Measurements from ENCODE around the gene NOL4L.

Gene NOL4L

GRCh38 chr20:32614303-32614702, 29.2 kb upstream of the NOL4L start:
- H3K4me3 ChIP-seq (ENCODE audit: low read depth, low read length), result no peak overlapping the region

GRCh38 chr20:32613192-32614053, 28.3 kb upstream of the NOL4L start:
- no peak overlapping the region for H3K4me3 ChIP-seq (ENCODE audit: low read depth, low read length)

GRCh38 chr20:32612351-32613191, 27.4 kb upstream of the NOL4L start:
- H3K4me3 ChIP-seq (ENCODE audit: low read depth, low read length), result no peak overlapping the region

- H3K4me3 ChIP-seq (ENCODE audit: low read depth, low read length), result no peak overlapping the region
Measured at GRCh38 chr20:32611868-32612267, 26.7 kb upstream of the NOL4L start.

- H3K4me3 ChIP-seq (ENCODE audit: low read depth, low read length), result no peak overlapping the region
Measured at GRCh38 chr20:32611286-32611685, 26.2 kb upstream of the NOL4L start.

- H3K4me3 ChIP-seq (ENCODE audit: low read depth, low read length), result no peak overlapping the region
Measured at GRCh38 chr20:32610472-32611218, 25.5 kb upstream of the NOL4L start.

GRCh38 chr20:32609993-32610392, 24.9 kb upstream of the NOL4L start:
- no peak overlapping the region for H3K4me3 ChIP-seq (ENCODE audit: low read depth, low read length)

- no peak overlapping the region for H3K4me3 ChIP-seq (ENCODE audit: low read depth, low read length)
Measured at GRCh38 chr20:32609111-32609773, 24.1 kb upstream of the NOL4L start.

- H3K4me3 ChIP-seq (ENCODE audit: low read depth, low read length), result no peak overlapping the region
Measured at GRCh38 chr20:32608664-32609015, 23.5 kb upstream of the NOL4L start.

GRCh38 chr20:32607727-32608663, 22.9 kb upstream of the NOL4L start:
- H3K4me3 ChIP-seq (ENCODE audit: low read depth, low read length), result no peak overlapping the region

- no peak overlapping the region for H3K4me3 ChIP-seq (ENCODE audit: low read depth, low read length)
Measured at GRCh38 chr20:32607324-32607723, 22.2 kb upstream of the NOL4L start.

GRCh38 chr20:32606790-32607189, 21.7 kb upstream of the NOL4L start:
- no peak overlapping the region for H3K4me3 ChIP-seq (ENCODE audit: low read depth, low read length)

- H3K4me3 ChIP-seq (ENCODE audit: low read depth, low read length), result no peak overlapping the region
Measured at GRCh38 chr20:32606107-32606506, 21.0 kb upstream of the NOL4L start.

- no peak overlapping the region for H3K4me3 ChIP-seq (ENCODE audit: low read depth, low read length)
Measured at GRCh38 chr20:32605167-32605656, 20.1 kb upstream of the NOL4L start.

- no peak overlapping the region for H3K4me3 ChIP-seq (ENCODE audit: low read depth, low read length)
Measured at GRCh38 chr20:32603046-32603726, 18.1 kb upstream of the NOL4L start.

GRCh38 chr20:32602273-32602672, 17.1 kb upstream of the NOL4L start:
- no peak overlapping the region for H3K4me3 ChIP-seq (ENCODE audit: low read depth, low read length)

- H3K4me3 ChIP-seq (ENCODE audit: low read depth, low read length), result no peak overlapping the region
Measured at GRCh38 chr20:32600681-32601237, 15.6 kb upstream of the NOL4L start.

- H3K4me3 ChIP-seq (ENCODE audit: low read depth, low read length), result no peak overlapping the region
Measured at GRCh38 chr20:32599783-32600340, 14.7 kb upstream of the NOL4L start.

All from iPS-11a (cell line).